HG03064 (cell line): ENCODE results near the gene GNL1.
"Not testable (repeated sequence)": the region's sequence is repeated elsewhere in the genome, so short reads cannot be mapped to it uniquely, and the experiment has no call there.

ENCODE experiments used
- ATAC-seq: cut with Tn5 transposase; IDR thresholded peaks from one replicate; pipeline ENCODE4 v1.9.1; 2021; ENCODE audit warnings: low read depth; ENCODE audit not compliant: unreplicated experiment

Gene GNL1

GRCh38 chr6:30541515-30542403, 14.5 kb downstream of the GNL1 start:
- ATAC-seq: no peak

DNA sequence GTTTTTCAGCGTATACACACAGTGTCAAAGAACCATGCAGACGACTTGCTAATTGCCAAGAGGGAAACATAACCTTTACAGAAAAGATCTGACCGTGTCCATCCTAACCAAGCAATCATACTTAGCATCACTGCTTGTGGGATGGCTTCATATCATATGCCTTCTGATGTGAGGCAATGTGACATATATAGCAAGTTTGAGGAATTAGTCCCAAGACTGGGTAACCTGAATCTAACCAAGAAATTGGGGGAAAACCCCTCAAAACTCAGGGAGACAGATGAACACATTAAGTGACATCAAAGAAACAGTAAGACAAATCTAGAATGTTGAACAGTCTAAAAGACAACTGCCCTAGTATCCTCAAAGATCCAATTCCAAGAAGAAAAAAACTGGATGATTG, 18.4 kb downstream of the GNL1 start:
- no peak for ATAC-seq

DNA sequence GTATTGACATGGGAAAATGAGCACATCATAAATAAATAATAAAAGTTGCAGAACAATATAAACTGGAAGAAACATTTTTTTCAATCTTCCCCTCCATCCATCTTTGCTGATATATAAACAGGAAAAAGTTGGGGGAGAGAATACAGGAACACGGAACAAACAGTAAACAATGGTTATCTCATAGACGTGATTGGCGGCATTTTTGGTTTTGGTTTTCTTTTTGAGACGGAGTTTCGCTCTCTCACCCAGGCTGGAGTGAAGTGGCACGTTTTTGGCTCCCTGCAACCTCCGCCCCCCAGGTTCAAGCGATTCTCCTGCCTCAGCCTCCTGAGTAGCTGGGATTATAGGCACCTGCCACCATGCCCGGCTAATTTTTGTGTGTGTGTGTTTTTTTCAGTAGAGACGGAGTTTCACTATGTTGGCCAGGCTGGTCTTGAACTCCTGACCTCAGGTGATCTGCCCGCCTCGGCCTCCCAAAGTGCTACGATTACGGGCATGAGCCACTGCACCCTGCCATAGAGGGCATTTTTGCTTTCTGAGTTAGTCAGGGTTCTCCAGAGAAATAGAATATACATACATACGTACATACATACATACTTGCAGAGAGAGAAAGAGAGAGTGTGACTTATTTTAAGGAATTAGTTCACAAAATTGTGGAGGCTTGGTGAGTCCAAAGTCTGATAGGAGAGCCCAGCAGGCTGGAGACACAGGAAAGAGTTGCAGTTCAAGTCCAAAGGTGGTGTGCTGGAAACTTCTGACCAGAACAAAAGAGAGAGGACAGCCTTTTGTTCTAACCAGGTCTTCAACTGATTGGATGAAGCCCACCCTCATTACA, 22.6 kb downstream of the GNL1 start:
- no peak for ATAC-seq

DNA sequence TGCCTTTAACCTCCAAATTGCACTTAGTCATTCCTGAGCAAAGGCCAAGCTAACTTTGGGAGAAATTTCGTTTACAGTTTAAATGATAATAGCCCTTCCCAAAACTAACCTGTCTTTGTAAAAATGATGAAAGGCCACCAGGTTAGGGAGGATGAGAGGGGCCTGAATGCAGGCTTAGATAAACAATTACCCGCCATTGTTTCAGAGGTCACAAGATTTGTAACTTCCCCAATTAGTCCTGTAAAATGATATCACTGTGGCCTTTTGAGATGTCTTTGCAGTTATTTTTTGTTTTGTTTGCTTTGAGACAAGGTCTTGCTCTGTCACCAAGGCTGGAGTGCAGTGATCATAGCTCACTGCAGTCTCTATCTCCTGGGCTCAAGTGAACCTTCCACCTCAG, 26.3 kb downstream of the GNL1 start:
- ATAC-seq: no peak

- ATAC-seq: not testable (repeated sequence)
These were observed 26.9 kb downstream of the GNL1 start for GRCh38 chr6:30529349-30529875.

DNA sequence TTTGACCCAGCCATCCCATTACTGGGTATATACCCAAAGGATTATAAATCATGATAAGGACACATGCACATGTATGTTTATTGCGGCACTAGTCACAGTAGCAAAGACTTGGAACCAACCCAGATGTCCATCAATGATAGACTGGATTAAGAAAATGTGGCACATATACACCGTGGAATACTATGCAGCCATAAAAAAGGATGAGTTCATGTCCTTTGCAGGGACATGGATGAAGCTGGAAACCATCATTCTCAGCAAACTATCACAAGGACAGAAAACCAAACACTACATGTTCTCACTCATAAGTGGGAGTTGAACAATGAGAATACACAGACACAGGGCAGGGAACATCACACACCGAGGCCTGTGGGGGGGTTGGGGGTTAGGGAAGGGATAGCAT, 29.8 kb downstream of the GNL1 start:
- ATAC-seq: not testable (repeated sequence)

DNA sequence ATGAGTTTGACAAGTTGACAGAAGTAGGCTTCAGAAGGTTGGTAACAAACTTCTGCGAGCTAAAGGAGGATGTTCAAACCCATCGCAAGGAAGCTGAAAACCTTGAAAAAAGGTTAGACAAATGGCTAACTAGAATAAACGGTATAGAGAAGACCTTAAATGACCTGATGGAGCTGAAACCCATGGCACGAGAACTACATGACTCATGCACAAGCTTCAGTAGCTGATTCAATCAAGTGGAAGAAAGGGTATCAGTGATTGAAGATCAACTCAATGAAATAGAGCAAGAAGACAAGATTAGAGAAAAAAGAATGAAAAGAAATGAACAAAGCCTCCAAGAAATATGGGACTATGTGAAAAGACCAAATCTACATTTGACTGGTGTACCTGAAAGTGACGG, 34.3 kb downstream of the GNL1 start:
- ATAC-seq: not testable (repeated sequence)

GRCh38 chr6:30521082-30521481, 35.2 kb downstream of the GNL1 start:
- ATAC-seq: not testable (repeated sequence)

DNA sequence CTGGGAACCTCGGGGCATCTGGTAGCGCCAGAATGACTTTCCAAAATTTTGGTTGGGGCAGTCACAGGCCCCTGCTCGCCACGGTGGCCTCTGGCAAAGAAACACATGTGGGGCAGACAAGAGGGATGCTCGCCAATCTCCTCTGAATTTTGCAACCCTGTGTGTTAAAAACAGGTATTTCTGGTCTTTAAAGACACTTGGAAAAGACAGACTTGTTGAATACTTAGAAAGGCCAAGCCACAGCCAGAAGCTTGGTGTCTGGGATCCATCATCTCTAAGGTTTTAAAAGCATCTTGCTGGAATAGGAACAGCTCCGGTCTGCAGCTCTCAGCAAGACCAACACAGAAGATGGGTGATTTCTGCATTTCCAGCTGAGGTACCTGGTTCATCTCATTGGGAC, 35.8 kb downstream of the GNL1 start:
- ATAC-seq: no peak

DNA sequence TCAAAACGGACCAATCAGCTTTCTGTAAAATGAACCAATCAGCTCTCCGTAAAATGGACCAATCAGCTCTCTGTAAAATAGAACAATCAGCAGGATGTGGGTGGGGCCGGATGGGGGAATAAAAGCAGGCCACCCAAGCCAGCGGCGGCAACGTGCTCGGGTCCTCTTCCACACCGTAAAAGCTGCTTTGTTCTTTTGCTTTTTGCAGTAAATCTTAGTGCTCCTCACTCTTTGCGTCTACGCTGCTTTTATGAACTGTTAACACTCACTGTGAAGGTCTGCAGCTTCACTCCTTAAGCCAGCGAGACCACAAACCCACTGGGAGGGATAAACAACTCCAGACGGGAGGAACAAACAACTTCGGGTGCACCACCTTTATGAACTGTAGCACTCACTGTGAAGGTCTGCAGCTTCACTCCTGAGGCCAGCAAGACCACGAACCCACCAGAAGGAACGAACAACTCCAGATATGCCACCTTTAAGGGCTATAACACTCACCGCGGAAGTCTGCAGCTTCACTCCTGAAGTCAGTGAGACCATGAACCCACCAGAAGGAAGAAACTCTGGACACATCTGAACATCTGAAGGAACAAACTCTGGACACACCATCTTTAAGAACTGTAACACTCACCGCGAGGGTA, 37.7 kb downstream of the GNL1 start:
- ATAC-seq: not testable (repeated sequence)

DNA sequence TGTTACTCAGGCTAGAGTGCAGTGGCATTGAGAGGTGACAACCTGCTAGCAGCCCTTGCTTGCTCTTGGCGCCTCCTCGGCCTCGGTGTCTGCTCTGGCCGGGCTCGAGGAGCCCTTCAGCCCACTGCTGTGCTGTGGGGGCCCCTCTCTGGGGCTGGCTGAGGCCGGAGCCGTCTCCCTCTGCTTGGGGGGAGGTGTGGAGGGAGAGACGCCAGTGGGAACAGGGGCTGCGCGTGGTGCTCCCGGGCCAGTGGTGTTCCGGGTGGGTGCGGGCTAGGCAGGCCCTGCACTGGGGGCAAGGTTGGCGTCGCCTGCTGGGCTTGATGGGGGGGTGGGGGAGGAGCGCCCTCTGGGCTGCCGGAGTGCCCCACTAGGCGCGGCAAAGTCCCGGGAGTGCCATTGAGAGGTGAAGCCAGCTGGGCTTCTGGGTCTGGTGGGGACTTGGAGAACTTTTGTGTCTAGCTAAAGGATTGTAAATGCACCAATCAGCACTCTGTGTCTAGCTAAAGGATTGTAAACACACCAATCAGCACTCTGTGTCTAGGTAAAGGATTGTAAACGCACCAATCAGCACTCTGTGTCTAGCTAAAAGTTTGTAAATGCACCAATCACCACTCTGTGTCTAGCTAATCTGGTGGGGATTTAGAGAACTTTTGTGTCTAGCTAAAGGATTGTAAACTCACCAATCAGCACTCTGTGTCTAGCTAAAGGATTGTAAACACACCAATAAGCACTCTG, 38.4 kb downstream of the GNL1 start:
- not testable (repeated sequence) for ATAC-seq

DNA sequence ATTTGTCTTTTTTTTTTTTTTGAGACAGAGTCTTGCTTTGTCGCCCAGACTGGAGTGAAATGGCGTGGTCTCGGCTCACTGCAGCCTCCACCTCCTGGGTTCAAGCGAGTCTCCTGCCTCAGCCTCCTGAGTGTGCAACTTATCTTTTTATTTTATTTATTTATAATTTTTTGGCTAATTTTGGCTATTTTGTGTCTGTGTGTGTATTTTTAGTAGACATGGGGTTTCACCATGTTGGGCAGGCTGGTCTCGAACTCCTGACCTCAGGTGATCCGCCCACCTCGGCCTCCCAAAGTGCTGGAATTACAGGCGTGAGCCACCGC, 39.6 kb downstream of the GNL1 start:
- not testable (repeated sequence) for ATAC-seq

DNA sequence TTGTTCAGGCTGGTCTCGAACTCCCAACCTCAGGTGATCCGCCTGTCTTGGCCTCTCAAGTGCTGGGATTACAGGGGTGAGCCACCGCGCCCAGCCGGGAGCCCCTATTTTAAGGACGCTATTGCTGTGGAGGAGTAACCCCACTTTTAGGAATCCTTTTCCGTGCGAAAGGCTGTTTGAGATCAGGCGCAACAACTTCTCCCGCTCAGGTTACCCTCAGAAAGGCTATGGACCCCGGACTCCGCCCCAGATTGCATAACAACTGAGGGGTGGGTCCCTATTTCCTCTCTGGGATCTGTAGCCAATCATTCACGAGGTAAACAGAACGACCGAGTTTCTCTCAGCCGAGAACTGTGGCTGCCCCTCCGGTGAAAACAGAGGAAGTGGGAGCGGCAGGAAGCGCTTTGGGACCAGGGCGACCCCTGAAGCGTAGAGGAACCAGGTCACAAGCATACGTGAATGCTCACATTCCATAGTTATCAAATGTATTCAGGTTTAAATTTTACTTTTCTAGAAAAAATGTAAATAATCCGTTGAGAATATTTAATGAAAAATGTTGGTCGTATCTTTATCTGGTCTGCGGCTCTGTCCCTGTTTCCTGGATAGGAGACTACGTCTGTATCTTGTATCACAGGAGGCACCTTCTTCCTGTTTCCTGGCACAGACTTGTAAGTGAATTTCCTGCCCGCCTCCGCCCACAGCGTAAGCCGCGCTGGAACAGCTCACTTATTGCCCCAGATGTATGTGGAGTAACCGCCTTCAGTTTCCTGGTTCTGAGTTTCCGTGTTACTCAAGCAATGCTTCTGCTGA, 40.1 kb downstream of the GNL1 start:
- ATAC-seq: no peak

DNA sequence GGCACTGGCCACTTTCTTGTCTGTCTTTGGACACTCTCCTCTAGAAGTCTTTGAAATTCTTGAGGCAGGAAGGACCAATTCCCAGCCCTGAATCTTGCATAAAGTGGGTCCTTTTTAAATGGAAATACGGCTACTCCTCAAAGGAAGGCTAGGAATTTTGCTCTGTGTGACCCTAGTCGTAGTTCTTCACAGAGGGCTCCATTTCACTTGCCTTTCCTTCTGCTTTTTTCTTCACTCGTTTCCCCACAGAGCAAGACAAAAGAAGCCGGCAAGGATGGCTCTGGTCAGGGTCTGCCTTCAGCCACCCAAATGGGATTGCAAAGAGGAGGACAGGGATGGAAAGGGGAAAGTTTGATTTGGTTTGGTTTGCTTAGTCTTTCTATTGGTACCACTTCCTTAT, 41.2 kb downstream of the GNL1 start:
- ATAC-seq: no peak

- no peak for ATAC-seq
These were observed 42.8 kb downstream of the GNL1 start for GRCh38 chr6:30513451-30513850.

DNA sequence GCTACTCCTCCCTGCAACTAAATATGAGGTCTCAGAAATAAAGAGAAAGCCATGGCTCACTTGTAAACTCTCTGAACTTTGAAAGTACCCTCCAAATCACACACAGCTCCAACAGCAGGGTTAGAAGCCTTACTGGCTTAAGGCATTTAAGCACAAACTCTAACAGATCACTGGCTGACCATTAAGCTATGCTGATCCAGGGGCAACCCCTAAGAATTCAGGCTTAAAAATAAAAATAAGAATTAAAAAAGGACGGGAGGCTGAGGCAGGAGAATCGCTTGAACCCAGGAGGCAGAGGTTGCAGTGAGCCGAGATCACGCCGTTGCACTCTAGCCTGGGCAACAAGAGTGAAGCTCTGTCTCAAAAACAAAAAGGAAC, 45.1 kb downstream of the GNL1 start:
- no peak for ATAC-seq

GRCh38 chr6:30510419-30511168, 45.7 kb downstream of the GNL1 start:
- no peak for ATAC-seq

GRCh38 chr6:30508890-30509736, 47.2 kb downstream of the GNL1 start:
- no peak for ATAC-seq
